Medulla oblongata (tissue), 1 donor: ENCODE measurements around the gene TKFC.

Source experiments
- DNase-seq: peaks from one replicate; pipeline ENCODE4 v3.0.0-alpha.2; 2015; ENCODE audit errors: extremely low spot score

The TKFC gene

GRCh38 chr11:61345170-61345610 is 12.2 kb downstream of the TKFC start:
- no peak for DNase-seq

GRCh38 chr11:61345954-61346843 is 13.2 kb downstream of the TKFC start:
- DNase-seq = no peak

- DNase-seq = no peak
Measured at GRCh38 chr11:61347916-61348461, 15.0 kb downstream of the TKFC start.

GRCh38 chr11:61349189-61349751 is 16.2 kb downstream of the TKFC start:
- no peak for DNase-seq

GRCh38 chr11:61349916-61350315 is 16.9 kb downstream of the TKFC start:
- no peak for DNase-seq

- no peak for DNase-seq
Measured at GRCh38 chr11:61350336-61350735, 17.3 kb downstream of the TKFC start.

- DNase-seq = no peak
Measured at GRCh38 chr11:61350803-61351202, 17.8 kb downstream of the TKFC start.

GRCh38 chr11:61352038-61352437 is 19.0 kb downstream of the TKFC start:
- DNase-seq = no peak

- no peak for DNase-seq
Measured at GRCh38 chr11:61353131-61354067, 20.4 kb downstream of the TKFC start.

- DNase-seq = no peak
Measured at GRCh38 chr11:61354208-61354607, 21.2 kb downstream of the TKFC start.

- DNase-seq = no peak
Measured at GRCh38 chr11:61356706-61357105, 23.7 kb downstream of the TKFC start.

GRCh38 chr11:61357233-61357893 is 24.3 kb downstream of the TKFC start:
- peak; percentile 77 for DNase-seq

GRCh38 chr11:61357894-61358239 is 24.8 kb downstream of the TKFC start:
- no peak for DNase-seq

- no peak for DNase-seq
Measured at GRCh38 chr11:61358566-61358965, 25.5 kb downstream of the TKFC start.

- no peak for DNase-seq
Measured at GRCh38 chr11:61359516-61359915, 26.5 kb downstream of the TKFC start.

- no peak for DNase-seq
Measured at GRCh38 chr11:61361237-61361740, 28.3 kb downstream of the TKFC start.

GRCh38 chr11:61361741-61362541 is 28.9 kb downstream of the TKFC start, which contains the start of the genes CYB561A3 and TMEM138:
Gene CYB561A3 (minus strand): TSS chr11:61361882. CDS start chr11:61356713, 5,169 bp downstream.
Gene TMEM138 (plus strand): TSS chr11:61362374. CDS start chr11:61364391, 2,017 bp downstream.
- peak; percentile 96 for DNase-seq

GRCh38 chr11:61362542-61362875 is 29.5 kb downstream of the TKFC start:
- DNase-seq = no peak

GRCh38 chr11:61364012-61364675 is 31.1 kb downstream of the TKFC start:
- no peak for DNase-seq

- DNase-seq = no peak
Measured at GRCh38 chr11:61367406-61367805, 34.4 kb downstream of the TKFC start.
